Measurements from ENCODE around the gene PRTFDC1. TPM values are rescaled to one million over a fixed set of nuclear protein-coding genes. Genes with fewer than 3 reads are reported as not detected.

Gene PRTFDC1
- total and polyA plus RNA-seq, 2 experiments from 2014 or later, result 16.0 to 22.0 TPM

GRCh38 chr10:24869354-24870015 is 82.9 kb downstream of the PRTFDC1 start:
- peaks cover 52% of the 10 kb centered on the region for H3K4me1 ChIP-seq (ENCODE audit: insufficient read depth)
- no peak overlapping the region for H2AFZ ChIP-seq
- peak overlapping the region; percentile 22 for H3K4me2 ChIP-seq (ENCODE audit: unreplicated experiment)
- no peak for TF ChIP-seq EZH2phosphoT487 (IDR thresholded peaks at IDR 0.05; ENCODE audit: insufficient read depth, low read depth)
- no peak for TF ChIP-seq EZH2 (IDR thresholded peaks at IDR 0.05; ENCODE audit: insufficient read depth, poor library complexity, severe bottlenecking)
- WGBS, 2 experiments (ENCODE audit: low coverage in 1 of 2, low lambda C conversion rate in 2 of 2, missing lambda C conversion rate in 2 of 2), result 43 to 46% methylated on average over 2 of the region's 2 CpGs
- DNase-seq, result peak; percentile 51
- H3K4me3 ChIP-seq, result no peak overlapping the region
- no peaks in the 10 kb centered on the region for H3K79me2 ChIP-seq (ENCODE audit: insufficient read depth)
- no peaks in the 10 kb centered on the region for H3K9me3 ChIP-seq (ENCODE audit: low read depth)
- no peaks in the 10 kb centered on the region for H3K9me2 ChIP-seq (ENCODE audit: insufficient read depth)
- H3F3A ChIP-seq (ENCODE audit: insufficient read depth), result peaks cover 43% of the 10 kb centered on the region
- no peaks in the 10 kb centered on the region for H3K36me3 ChIP-seq (ENCODE audit: low read depth)
- H4K20me1 ChIP-seq (ENCODE audit: insufficient read depth), result no peaks in the 10 kb centered on the region
- no peak overlapping the region for H3K9ac ChIP-seq
- H3K27ac ChIP-seq, result no peak overlapping the region
- in situ Hi-C loops (cut with MboI), result no loop called here
- H3K27me3 ChIP-seq (replicated peaks; ENCODE audit: insufficient read depth), result no peaks in the 10 kb centered on the region

- Histone ChIP-seq H2AFZ (peak overlapping the region; percentile 58), H3K9me3 (ENCODE audit: low read depth) (no peaks in the 10 kb centered on the region), H3K27me3 (replicated peaks; ENCODE audit: insufficient read depth) (no peaks in the 10 kb centered on the region), H3K4me2 (ENCODE audit: unreplicated experiment) (peak overlapping the region; percentile 82), H3K9ac (peak overlapping the region; percentile 52), H3K27ac (peak overlapping the region; percentile 70), H3K36me3 (ENCODE audit: low read depth) (no peaks in the 10 kb centered on the region), H3K4me1 (ENCODE audit: insufficient read depth) (peaks cover 35% of the 10 kb centered on the region), H3K79me2 (ENCODE audit: insufficient read depth) (no peaks in the 10 kb centered on the region), H3K9me2 (ENCODE audit: insufficient read depth) (no peaks in the 10 kb centered on the region), H3K4me3 (peak overlapping the region; percentile 57), H3F3A (ENCODE audit: insufficient read depth) (peaks cover 27% of the 10 kb centered on the region; the same call in 1 of the 2 replicates), H4K20me1 (ENCODE audit: insufficient read depth) (no peaks in the 10 kb centered on the region)
- peak; percentile 92 for DNase-seq
- no peak for TF ChIP-seq EZH2phosphoT487 (IDR thresholded peaks at IDR 0.05; ENCODE audit: insufficient read depth, low read depth)
- no peak for TF ChIP-seq EZH2 (IDR thresholded peaks at IDR 0.05; ENCODE audit: insufficient read depth, poor library complexity, severe bottlenecking)
- 15 to 16% methylated on average over 7 of the region's 7 CpGs for WGBS, 2 experiments (ENCODE audit: low coverage in 1 of 2, low lambda C conversion rate in 2 of 2, missing lambda C conversion rate in 2 of 2)
- in situ Hi-C loops (cut with MboI), result no loop called here
These were observed 85.5 kb downstream of the PRTFDC1 start for GRCh38 chr10:24866604-24867583.

- H3K27ac ChIP-seq, result 0 out of 2 replicates have a peak overlapping the region, but pooled peaks have one; percentile 7
- 44 to 53% methylated on average over 3 of the region's 3 CpGs for WGBS, 2 experiments (ENCODE audit: low coverage in 1 of 2, low lambda C conversion rate in 2 of 2, missing lambda C conversion rate in 2 of 2)
These were observed 86.6 kb downstream of the PRTFDC1 start for GRCh38 chr10:24865783-24866182.

GRCh38 chr10:24862589-24862988 is 89.8 kb downstream of the PRTFDC1 start:
- no peaks in the 10 kb centered on the region for H3K79me2 ChIP-seq (ENCODE audit: insufficient read depth)
- H2AFZ ChIP-seq, result no peak overlapping the region
- WGBS, 2 experiments (ENCODE audit: low coverage in 1 of 2, low lambda C conversion rate in 2 of 2, missing lambda C conversion rate in 2 of 2), result 86 to 88% methylated on average over 3 of the region's 3 CpGs
- H3K36me3 ChIP-seq (ENCODE audit: low read depth), result no peaks in the 10 kb centered on the region
- TF ChIP-seq EZH2 (IDR thresholded peaks at IDR 0.05; ENCODE audit: insufficient read depth, poor library complexity, severe bottlenecking) (no peak), EZH2phosphoT487 (IDR thresholded peaks at IDR 0.05; ENCODE audit: insufficient read depth, low read depth) (no peak)
- no peak overlapping the region for H3K4me2 ChIP-seq (ENCODE audit: unreplicated experiment)
- H3K4me1 ChIP-seq (ENCODE audit: insufficient read depth), result peaks cover 38% of the 10 kb centered on the region
- H3F3A ChIP-seq (ENCODE audit: insufficient read depth), result peaks cover 38% of the 10 kb centered on the region
- no peaks in the 10 kb centered on the region for H3K9me2 ChIP-seq (ENCODE audit: insufficient read depth)
- H4K20me1 ChIP-seq (ENCODE audit: insufficient read depth), result no peaks in the 10 kb centered on the region
- H3K4me3 ChIP-seq, result no peak overlapping the region
- in situ Hi-C loops (cut with MboI), result no loop called here
- H3K9me3 ChIP-seq (ENCODE audit: low read depth), result no peaks in the 10 kb centered on the region
- H3K9ac ChIP-seq, result no peak overlapping the region
- H3K27me3 ChIP-seq (replicated peaks; ENCODE audit: insufficient read depth), result no peaks in the 10 kb centered on the region
- no peak for DNase-seq
- no peak overlapping the region for H3K27ac ChIP-seq

More at GRCh38 chr10:24865783-24866182, 86.6 kb downstream of the PRTFDC1 start:
- H3K36me3 ChIP-seq (ENCODE audit: low read depth), result no peaks in the 10 kb centered on the region
- H3K9ac ChIP-seq, result no peak overlapping the region
- H3F3A ChIP-seq (ENCODE audit: insufficient read depth), result peaks cover 21% of the 10 kb centered on the region; the same call in 1 of the 2 replicates
- H3K4me3 ChIP-seq, result no peak overlapping the region
- H3K79me2 ChIP-seq (ENCODE audit: insufficient read depth), result no peaks in the 10 kb centered on the region
- TF ChIP-seq EZH2phosphoT487 (IDR thresholded peaks at IDR 0.05; ENCODE audit: insufficient read depth, low read depth), result no peak
- no peak for TF ChIP-seq EZH2 (IDR thresholded peaks at IDR 0.05; ENCODE audit: insufficient read depth, poor library complexity, severe bottlenecking)
- H3K4me2 ChIP-seq (ENCODE audit: unreplicated experiment), result peak overlapping the region; percentile 82
- H3K9me3 ChIP-seq (ENCODE audit: low read depth), result no peaks in the 10 kb centered on the region
- DNase-seq, result no peak
- H2AFZ ChIP-seq, result no peak overlapping the region
- H4K20me1 ChIP-seq (ENCODE audit: insufficient read depth), result no peaks in the 10 kb centered on the region
- H3K9me2 ChIP-seq (ENCODE audit: insufficient read depth), result no peaks in the 10 kb centered on the region
- H3K4me1 ChIP-seq (ENCODE audit: insufficient read depth), result peaks cover 33% of the 10 kb centered on the region
- H3K27me3 ChIP-seq (replicated peaks; ENCODE audit: insufficient read depth), result no peaks in the 10 kb centered on the region
- in situ Hi-C loops (cut with MboI), result no loop called here
